Upper lobe of left lung (tissue), 6 donors: ENCODE data around the gene PAIP2. TPM values are rescaled to one million over a fixed set of nuclear protein-coding genes. Genes with fewer than 3 reads are reported as not detected.

Experiments used
- ATAC-seq, 2 donors: fragments of 200-7000 bp; cut with Tn5 transposase; one replicate each; pipeline ENCODE4 v1.9.1; 2022; ENCODE audit warnings: mild to moderate bottlenecking in 2 of 2, moderate library complexity in 2 of 2; ENCODE audit not compliant: low FRiP score in 2 of 2
- DNase-seq, 2 donors: peaks; one replicate each; pipeline ENCODE4 v3.0.0-alpha.2; 2019 to 2020
- H3K27ac ChIP-seq, 4 donors: fragments of 200-600 bp; sonication (generic); one replicate each; pipeline ENCODE4 v1.5.1; 2016 to 2019
- H3K27me3 ChIP-seq, 4 donors: fragments of 200-600 bp; sonication (generic); one replicate each; pipeline ENCODE4 v1.5.1; 2017 to 2019
- H3K36me3 ChIP-seq, 4 donors: fragments of 200-600 bp; sonication (generic); one replicate each; pipeline ENCODE4 v1.5.1; 2016 to 2019
- H3K4me1 ChIP-seq, 4 donors: fragments of 200-600 bp; sonication (generic); one replicate each; pipeline ENCODE4 v1.5.1; 2018 to 2019
- H3K4me3 ChIP-seq, 4 donors: fragments of 200-600 bp; sonication (generic); one replicate each; pipeline ENCODE4 v1.5.1; 2017 to 2019; ENCODE audit warnings: mild to moderate bottlenecking in 2 of 4, moderate library complexity in 1 of 4
- H3K9me3 ChIP-seq, 4 donors: fragments of 200-600 bp; sonication (generic); one replicate each; pipeline ENCODE4 v1.5.1; 2018 to 2019
- CTCF ChIP-seq, 6 experiments: fragments of 450-650 bp in 4 of 6; fragments of 200-600 bp in 2 of 6; sonication (generic) in 2 of 6; IDR thresholded peaks; one replicate each; pipeline ENCODE4 v1.5.1; 2016 to 2019; ENCODE audit warnings: antibody characterized with exemption in 6 of 6
- EP300 ChIP-seq, 4 donors: sonication (generic); formaldehyde crosslinking; IDR thresholded peaks; one replicate each; pipeline ENCODE4 v1.5.1; 2017; ENCODE audit warnings: antibody characterized with exemption in 4 of 4, control low read depth in 2 of 4
- POLR2A ChIP-seq, 4 donors: fragments of 450-650 bp; IDR thresholded peaks; one replicate each; pipeline ENCODE4 v1.5.1; 2016 to 2017; ENCODE audit warnings: antibody characterized with exemption in 4 of 4, mild to moderate bottlenecking in 2 of 4
- POLR2AphosphoS5 ChIP-seq, 2 donors: sonication (generic); formaldehyde crosslinking; IDR thresholded peaks; one replicate each; pipeline ENCODE4 v1.5.1; 2017; ENCODE audit warnings: antibody characterized with exemption in 2 of 2
- WGBS, 2 donors: methylation state at CpG; one replicate each; pipeline ENCODE4 v1.1.5; 2017 to 2018; 5-methylcytosine and 5-hydroxymethylcytosine counted together
- total RNA-seq, 6 donors: library from RNA; depleted of rRNA in 4 of 6; stranded (reverse); fragments of >200 nt in 4 of 6; gene quantifications; one replicate each; pipeline versions ENCODE4 v1.1.0 to v1.2.1, GENCODE V29; 2016 to 2021
- donor health status: DM: no; HTN: no; CAD: no; lungs with moderate emphysema.
- donor health status: DM: no; HTN: yes; CAD: no; lungs with severe emphysema.

PAIP2 gene
- total RNA-seq, 6 donors from 2014 or later, result 36.7 to 103 (median 67.8) TPM

GRCh38 chr5:139358064-139358463 lies 16.4 kb downstream of the PAIP2 start:
- H3K36me3 ChIP-seq, result peaks cover 0 to 14% (median 0%) of the 10 kb centered on the region in 4 donors
- no peaks in the 10 kb centered on the region for H3K9me3 ChIP-seq
- ATAC-seq (no peak), DNase-seq (no peak)
- no peak overlapping the region for H3K27ac ChIP-seq
- H3K4me3 ChIP-seq, result no peak overlapping the region
- H3K27me3 ChIP-seq, result no peaks in the 10 kb centered on the region
- H3K4me1 ChIP-seq, result peaks cover 0 to 10% (median 0%) of the 10 kb centered on the region in 4 donors
- TF ChIP-seq EP300 (IDR thresholded peaks at IDR 0.05), result no peak
- no peak for TF ChIP-seq POLR2A (IDR thresholded peaks at IDR 0.05)
- no peak for TF ChIP-seq POLR2AphosphoS5 (IDR thresholded peaks at IDR 0.05)
- no peak for TF ChIP-seq CTCF (IDR thresholded peaks at IDR 0.05)

DNA sequence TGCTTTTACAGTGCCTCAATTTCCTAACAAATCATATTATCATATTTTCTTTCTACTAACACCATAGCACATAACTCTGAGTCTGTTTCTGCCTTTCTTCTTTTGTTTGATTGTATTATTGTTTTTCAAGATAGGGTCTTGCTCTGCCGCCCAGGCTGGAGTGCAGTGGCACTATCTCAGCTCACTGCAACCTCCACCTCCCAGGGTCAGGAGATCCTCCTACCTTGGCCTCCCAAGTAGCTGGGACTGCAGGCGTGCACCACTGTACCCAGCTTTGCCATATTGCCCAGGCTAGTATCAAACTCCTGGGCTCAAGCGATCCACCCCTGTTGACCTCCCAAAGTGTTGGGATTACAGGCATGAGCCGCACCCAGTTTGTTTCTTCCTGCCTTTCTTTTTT lies 18.7 kb downstream of the PAIP2 start:
- no peak for DNase-seq
- WGBS, 2 donors, result 91 to 93% methylated on average over 4 of the region's 4 CpGs
- TF ChIP-seq EP300 (IDR thresholded peaks at IDR 0.05) (no peak), POLR2A (IDR thresholded peaks at IDR 0.05) (no peak), POLR2AphosphoS5 (IDR thresholded peaks at IDR 0.05) (no peak), CTCF (IDR thresholded peaks at IDR 0.05) (no peak)

DNA sequence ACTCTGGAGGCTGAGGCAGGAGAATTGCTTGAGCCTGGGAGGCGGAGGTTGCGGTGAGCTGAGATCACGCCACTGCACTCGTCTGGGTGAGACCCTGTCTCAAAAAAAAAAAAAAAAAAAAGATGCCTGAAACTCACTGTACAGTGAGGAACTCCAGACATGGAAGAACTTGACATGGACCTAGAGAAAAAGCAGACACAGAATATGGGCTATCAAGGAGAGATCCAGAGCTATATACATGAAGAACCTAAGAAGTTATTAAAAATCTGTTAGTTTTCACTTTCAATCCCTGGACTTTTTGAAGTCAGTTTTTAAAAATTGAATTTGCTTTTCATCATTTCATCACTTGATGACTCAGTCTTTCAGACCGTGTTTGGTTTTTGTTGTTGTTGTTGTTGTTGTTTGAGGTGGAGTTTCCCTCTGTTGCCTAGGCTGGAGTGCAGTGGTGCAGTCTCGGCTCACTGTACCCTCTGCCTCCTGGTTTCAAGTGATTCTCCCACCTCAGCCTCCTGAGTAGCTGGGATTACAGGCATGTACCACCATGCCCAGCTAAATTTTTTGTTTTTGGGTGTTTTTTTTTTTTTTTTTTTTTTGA lies 20.3 kb downstream of the PAIP2 start:
- TF ChIP-seq EP300 (IDR thresholded peaks at IDR 0.05) (no peak), CTCF (IDR thresholded peaks at IDR 0.05) (no peak), POLR2AphosphoS5 (IDR thresholded peaks at IDR 0.05) (no peak), POLR2A (IDR thresholded peaks at IDR 0.05) (no peak)
- ATAC-seq (no peak), DNase-seq (no peak)
- H3K4me3 ChIP-seq, result no peak overlapping the region
- no peaks in the 10 kb centered on the region for H3K9me3 ChIP-seq
- peaks cover 0 to 8% (median 0%) of the 10 kb centered on the region in 4 donors for H3K4me1 ChIP-seq
- H3K27me3 ChIP-seq, result no peaks in the 10 kb centered on the region
- H3K27ac ChIP-seq, result no peak overlapping the region
- H3K36me3 ChIP-seq, result peaks cover 24 to 44% (median 28%) of the 10 kb centered on the region in 4 donors
- 83 to 90% methylated on average over 6 of the region's 6 CpGs for WGBS, 2 donors

More for the DNA sequence above, 18.7 kb downstream of the PAIP2 start:
- peaks cover 10 to 28% (median 15%) of the 10 kb centered on the region in 4 donors for H3K36me3 ChIP-seq
- no peak overlapping the region for H3K4me3 ChIP-seq
- no peaks in the 10 kb centered on the region for H3K9me3 ChIP-seq
- no peak for ATAC-seq
- no peak overlapping the region for H3K27ac ChIP-seq
- H3K4me1 ChIP-seq, result peaks cover 0 to 10% (median 0%) of the 10 kb centered on the region in 4 donors
- no peaks in the 10 kb centered on the region for H3K27me3 ChIP-seq

GRCh38 chr5:139363937-139364336 lies 22.3 kb downstream of the PAIP2 start:
- H3K27me3 ChIP-seq, result no peaks in the 10 kb centered on the region
- no peak for DNase-seq
- peaks cover 26 to 56% (median 41%) of the 10 kb centered on the region in 4 donors for H3K36me3 ChIP-seq
- no peaks in the 10 kb centered on the region for H3K4me1 ChIP-seq
- no peak overlapping the region for H3K4me3 ChIP-seq
- no peak for ATAC-seq
- 86 to 89% methylated on average over 2 of the region's 2 CpGs for WGBS, 2 donors
- H3K27ac ChIP-seq, result no peak overlapping the region
- TF ChIP-seq POLR2AphosphoS5 (IDR thresholded peaks at IDR 0.05), result no peak
- TF ChIP-seq EP300 (IDR thresholded peaks at IDR 0.05), result no peak
- no peak for TF ChIP-seq CTCF (IDR thresholded peaks at IDR 0.05)
- no peak for TF ChIP-seq POLR2A (IDR thresholded peaks at IDR 0.05)
- no peaks in the 10 kb centered on the region for H3K9me3 ChIP-seq

GRCh38 chr5:139364466-139364865 lies 22.8 kb downstream of the PAIP2 start:
- Histone ChIP-seq H3K36me3 (peaks cover 27 to 61% (median 42%) of the 10 kb centered on the region in 4 donors), H3K27me3 (no peaks in the 10 kb centered on the region), H3K9me3 (no peaks in the 10 kb centered on the region), H3K4me3 (no peak overlapping the region), H3K4me1 (no peaks in the 10 kb centered on the region), H3K27ac (no peak overlapping the region)
- DNase-seq (no peak), ATAC-seq (no peak)
- TF ChIP-seq POLR2A (IDR thresholded peaks at IDR 0.05) (no peak), EP300 (IDR thresholded peaks at IDR 0.05) (no peak), POLR2AphosphoS5 (IDR thresholded peaks at IDR 0.05) (no peak), CTCF (IDR thresholded peaks at IDR 0.05) (no peak)
- 70 to 78% methylated on average over 2 of the region's 2 CpGs for WGBS, 2 donors
